Measurements from ENCODE around the gene ZNF331.

DNA sequence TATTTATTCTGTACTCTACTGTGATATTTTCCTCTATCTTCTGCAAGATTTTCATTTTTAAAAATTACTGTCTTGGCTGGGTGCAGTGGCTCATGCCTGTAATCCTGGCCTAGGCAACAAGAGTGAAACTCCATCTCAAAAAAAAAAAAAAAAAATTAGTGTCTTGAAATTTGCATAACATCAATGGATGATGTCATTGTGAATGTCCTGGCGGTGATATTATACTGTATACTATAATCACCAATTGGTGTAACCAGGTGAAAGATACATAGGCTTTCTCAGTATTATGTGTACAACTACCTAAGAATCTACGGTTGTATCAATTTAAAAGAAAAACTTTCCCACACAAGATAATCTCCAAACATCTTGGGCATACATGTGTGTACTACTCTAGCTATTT, 15.2 kb downstream of the ZNF331 start:
- TF ChIP-seq, protein P1, sequence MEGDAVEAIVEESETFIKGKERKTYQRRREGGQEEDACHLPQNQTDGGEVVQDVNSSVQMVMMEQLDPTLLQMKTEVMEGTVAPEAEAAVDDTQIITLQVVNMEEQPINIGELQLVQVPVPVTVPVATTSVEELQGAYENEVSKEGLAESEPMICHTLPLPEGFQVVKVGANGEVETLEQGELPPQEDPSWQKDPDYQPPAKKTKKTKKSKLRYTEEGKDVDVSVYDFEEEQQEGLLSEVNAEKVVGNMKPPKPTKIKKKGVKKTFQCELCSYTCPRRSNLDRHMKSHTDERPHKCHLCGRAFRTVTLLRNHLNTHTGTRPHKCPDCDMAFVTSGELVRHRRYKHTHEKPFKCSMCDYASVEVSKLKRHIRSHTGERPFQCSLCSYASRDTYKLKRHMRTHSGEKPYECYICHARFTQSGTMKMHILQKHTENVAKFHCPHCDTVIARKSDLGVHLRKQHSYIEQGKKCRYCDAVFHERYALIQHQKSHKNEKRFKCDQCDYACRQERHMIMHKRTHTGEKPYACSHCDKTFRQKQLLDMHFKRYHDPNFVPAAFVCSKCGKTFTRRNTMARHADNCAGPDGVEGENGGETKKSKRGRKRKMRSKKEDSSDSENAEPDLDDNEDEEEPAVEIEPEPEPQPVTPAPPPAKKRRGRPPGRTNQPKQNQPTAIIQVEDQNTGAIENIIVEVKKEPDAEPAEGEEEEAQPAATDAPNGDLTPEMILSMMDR (optimal IDR thresholded peaks at IDR 0.05 in 1 of 3, IDR thresholded peaks at IDR 0.05 in 1 of 3, conservative IDR thresholded peaks at IDR 0.05 in 1 of 3; ENCODE audit: extremely low read depth in 1 of 3, insufficient read depth in 2 of 3, low read length in 3 of 3): no peak
- TF ChIP-seq EZH2 (IDR thresholded peaks at IDR 0.05; ENCODE audit: low read length): no peak

Data from keratinocyte (primary cell).